K562 (cell line): ENCODE data around the gene LYPD5. TPM values are rescaled to one million over a fixed set of nuclear protein-coding genes. Genes with fewer than 3 reads are reported as not detected.

ENCODE experiments used
- BACH1 ChIP-seq: fragments of 200-800 bp; sonication (Bioruptor generic); IDR thresholded peaks from 2 replicates; pipeline ENCODE4 v1.6.1; 2016; ENCODE audit warnings: missing genetic modification characterization, missing compliant biosample characterization
- BCL6 ChIP-seq: fragments of 250-450 bp; sonication (Bioruptor Pico); IDR thresholded peaks from 2 replicates; pipeline ENCODE4 v1.4.0; 2020
- CBFB ChIP-seq: sonication (generic); formaldehyde crosslinking; IDR thresholded peaks from 2 replicates; pipeline ENCODE4 v1.4.0; 2020; ENCODE audit warnings: mild to moderate bottlenecking, missing genetic modification reagents
- ELK3 ChIP-seq: fragments of 450-650 bp; formaldehyde crosslinking; IDR thresholded peaks from 2 replicates; pipeline ENCODE4 v1.4.0; 2020; ENCODE audit warnings: mild to moderate bottlenecking
- ESRRA ChIP-seq: fragments of 450-650 bp; IDR thresholded peaks from 2 replicates; pipeline ENCODE4 v1.6.1; 2014; ENCODE audit warnings: low read depth, mild to moderate bottlenecking, moderate library complexity, borderline replicate concordance
- GTF2B ChIP-seq: IDR thresholded peaks from 2 replicates; pipeline ENCODE4 v1.6.1; 2011; ENCODE audit not compliant: insufficient read length; ENCODE audit errors: extremely low read depth
- GTF2F1 ChIP-seq: IDR thresholded peaks from 2 replicates; pipeline ENCODE4 v1.6.1; 2011; ENCODE audit warnings: low read depth, low read length, improper control_type of control experiment
- MAX ChIP-seq: sonication (generic); formaldehyde crosslinking; IDR thresholded peaks from 2 replicates; pipeline ENCODE4 v1.9.0; 2022; ENCODE audit warnings: mild to moderate bottlenecking, missing genetic modification reagents
- MLX ChIP-seq, 2 experiments: fragments of 450-650 bp in 1 of 2; sonication (generic) in 1 of 2; formaldehyde crosslinking; conservative IDR thresholded peaks; 2 replicates each; pipeline versions ENCODE4 v1.4.0 to v1.8.1; 2020 to 2022; ENCODE audit warnings: mild to moderate bottlenecking in 1 of 2, missing genetic modification reagents in 1 of 2
- NR2C1 ChIP-seq, 2 experiments: fragments of 450-650 bp; IDR thresholded peaks; 2 replicates each; pipeline ENCODE4 v1.6.1; 2017; ENCODE audit warnings: mild to moderate bottlenecking in 2 of 2, antibody characterized with exemption in 1 of 2, inconsistent platforms in 1 of 2, missing compliant biosample characterization in 1 of 2, missing genetic modification characterization in 1 of 2
- PHF8 ChIP-seq: fragments of 200-600 bp; sonication (generic); IDR thresholded peaks from 2 replicates; pipeline ENCODE4 v1.6.1; 2012; ENCODE audit warnings: mixed run types, mild to moderate bottlenecking, inconsistent platforms, low read length, moderate library complexity, borderline replicate concordance
- POLR2B ChIP-seq: fragments of 450-650 bp; IDR thresholded peaks from 2 replicates; pipeline ENCODE4 v1.6.1; 2018; ENCODE audit warnings: low read depth; ENCODE audit not compliant: partially characterized antibody
- PYGO2 ChIP-seq: fragments of 450-650 bp; IDR thresholded peaks from 2 replicates; pipeline ENCODE4 v1.6.1; 2016; ENCODE audit warnings: mild to moderate bottlenecking, missing genetic modification characterization, moderate library complexity, missing compliant biosample characterization
- RBFOX2 ChIP-seq: fragments of 200-400 bp; formaldehyde crosslinking; IDR thresholded peaks from 2 replicates; pipeline ENCODE4 v1.6.1; 2017; ENCODE audit warnings: low read depth, mild to moderate bottlenecking, low read length, moderate library complexity
- SRSF9 ChIP-seq: fragments of 200-400 bp; formaldehyde crosslinking; IDR thresholded peaks from 2 replicates; pipeline ENCODE4 v1.6.1; 2017; ENCODE audit warnings: low read depth, low read length, borderline replicate concordance
- TAF9B ChIP-seq: fragments of 450-650 bp; IDR thresholded peaks from 2 replicates; pipeline ENCODE4 v1.6.1; 2018; ENCODE audit warnings: mild to moderate bottlenecking; ENCODE audit not compliant: partially characterized antibody
- ZFX ChIP-seq: sonication (generic); formaldehyde crosslinking; IDR thresholded peaks from 2 replicates; pipeline ENCODE4 v1.8.0; 2022; ENCODE audit warnings: mild to moderate bottlenecking, missing genetic modification reagents, moderate library complexity
- ZNF444 ChIP-seq: fragments of 250-450 bp; sonication (Bioruptor Pico); IDR thresholded peaks from 2 replicates; pipeline ENCODE4 v1.4.0; 2020; ENCODE audit warnings: mild to moderate bottlenecking, moderate library complexity
- ZNF449 ChIP-seq: fragments of 250-450 bp; sonication (Bioruptor Pico); IDR thresholded peaks from 2 replicates; pipeline ENCODE4 v1.8.0; 2022; ENCODE audit warnings: moderate library complexity, mild to moderate bottlenecking, inconsistent platforms
- ZNF561 ChIP-seq: fragments of 450-650 bp; formaldehyde crosslinking; conservative IDR thresholded peaks from 2 replicates; pipeline ENCODE4 v1.4.0; 2020; ENCODE audit warnings: mild to moderate bottlenecking, moderate library complexity
- polyA plus RNA-seq, 8 experiments: library from polyadenylated mRNA; depleted of rRNA in 4 of 8; stranded (reverse) in 5 of 8; unstranded in 3 of 8; fragments of >200 nt; fragmentation: Nextera tagmentation in 2 of 8; fragmentation: Illumina TruSeq in 1 of 8; extraction: Ambion mirVana in 2 of 8; extraction: Trizol in 1 of 8; gene quantifications; 2 replicates each; pipeline versions ENCODE4 v1.2.1 to v1.2.3, GENCODE V29; 2011 to 2014; ENCODE audit warnings: inconsistent platforms in 1 of 8, missing spikeins in 1 of 8
- total RNA-seq, 7 experiments: library from RNA; depleted of rRNA in 6 of 7; stranded (reverse); fragments of >200 nt in 6 of 7; fragmentation: Illumina TruSeq in 2 of 7; extraction: Trizol in 2 of 7; gene quantifications; 2 replicates each; pipeline versions ENCODE4 v1.2.1 to v1.2.3, GENCODE V29; 2011 to 2021; ENCODE audit warnings: low replicate concordance in 1 of 7
- TF ChIP-seq, protein P1 (sequence below): fragments of 250-450 bp; sonication (Bioruptor Pico); IDR thresholded peaks from 2 replicates; pipeline ENCODE4 v1.5.1; 2021; ENCODE audit warnings: mild to moderate bottlenecking

Gene LYPD5
- total and polyA plus RNA-seq, 9 of the 15 experiments (the other 6 are each of a cell fraction or from before 2014, with no cell fraction given) = 0.03 to 0.22 (median 0.10) TPM; not detected in 3

- peak; percentile 44 for TF ChIP-seq POLR2B
- TF ChIP-seq ZNF444 (CRISPR knock-in tag) = no peak
- no peak for TF ChIP-seq BACH1 (tag)
- TF ChIP-seq ZFX = peak; percentile 51; the same call in 1 of the 2 replicates
- TF ChIP-seq SRSF9 = no peak
- 0 out of 2 replicates have a peak, but pooled peaks have one; percentile 45 for TF ChIP-seq NR2C1 (IDR thresholded peaks at IDR 0.05)
- peak; percentile 47 for TF ChIP-seq NR2C1 (tag; IDR thresholded peaks at IDR 0.05)
- TF ChIP-seq ZNF449 (CRISPR knock-in tag) = no peak
- no peak for TF ChIP-seq PYGO2 (tag)
- no peak for TF ChIP-seq BCL6 (CRISPR knock-in tag)
- TF ChIP-seq CBFB = no peak
- TF ChIP-seq GTF2B = no peak
- TF ChIP-seq MAX (CRISPR knock-in tag) = peak; percentile 24; the same call in 1 of the 2 replicates
- TF ChIP-seq, protein P1, sequence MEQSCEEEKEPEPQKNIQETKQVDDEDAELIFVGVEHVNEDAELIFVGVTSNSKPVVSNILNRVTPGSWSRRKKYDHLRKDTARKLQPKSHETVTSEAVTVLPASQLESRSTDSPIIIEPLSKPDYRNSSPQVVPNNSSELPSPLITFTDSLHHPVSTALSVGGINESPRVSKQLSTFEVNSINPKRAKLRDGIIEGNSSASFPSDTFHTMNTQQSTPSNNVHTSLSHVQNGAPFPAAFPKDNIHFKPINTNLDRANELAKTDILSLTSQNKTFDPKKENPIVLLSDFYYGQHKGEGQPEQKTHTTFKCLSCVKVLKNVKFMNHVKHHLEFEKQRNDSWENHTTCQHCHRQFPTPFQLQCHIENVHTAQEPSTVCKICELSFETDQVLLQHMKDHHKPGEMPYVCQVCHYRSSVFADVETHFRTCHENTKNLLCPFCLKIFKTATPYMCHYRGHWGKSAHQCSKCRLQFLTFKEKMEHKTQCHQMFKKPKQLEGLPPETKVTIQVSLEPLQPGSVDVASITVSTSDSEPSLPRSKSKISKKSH = no peak
- no peak for TF ChIP-seq TAF9B
- no peak for TF ChIP-seq MLX (CRISPR knock-in tag; conservative IDR thresholded peaks at IDR 0.05)
- peak; percentile 71 for TF ChIP-seq RBFOX2
- TF ChIP-seq PHF8 = peak; percentile 57; the same call in 1 of the 2 replicates
- TF ChIP-seq ESRRA = peak; percentile 54; the same call in 1 of the 2 replicates
- TF ChIP-seq ELK3 (CRISPR knock-in tag) = no peak
- TF ChIP-seq ZNF561 = no peak
- 0 out of 2 replicates have a peak, but pooled peaks have one; percentile 51 for TF ChIP-seq GTF2F1
Observed at GRCh38 chr19:43826787-43827754, 24.8 kb upstream of the LYPD5 start, which contains the start of gene ZNF283 (continued).
